SK-N-SH treated with all-trans-retinoic acid at 6 μM for 48 hours (cell line): ENCODE data around the gene PRMT7.

ENCODE experiments used
- ATAC-seq: fragments of 200-7000 bp; cut with Tn5 transposase; 3 replicates; pipeline ENCODE4 v1.9.1; 2020; ENCODE audit warnings: mild to moderate bottlenecking, moderate library complexity
- ARNTL ChIP-seq: fragments of 450-650 bp; formaldehyde crosslinking; IDR thresholded peaks from 2 replicates; pipeline ENCODE4 v1.5.0; 2020; ENCODE audit warnings: low read depth, mild to moderate bottlenecking, moderate library complexity, borderline replicate concordance
- BACH2 ChIP-seq: fragments of 250-450 bp; sonication (Bioruptor Pico); IDR thresholded peaks from 2 replicates; pipeline ENCODE4 v1.9.0; 2021; ENCODE audit warnings: mild to moderate bottlenecking, borderline replicate concordance
- CREB5 ChIP-seq: fragments of 250-450 bp; sonication (Bioruptor Pico); IDR thresholded peaks from 2 replicates; pipeline ENCODE4 v1.5.1; 2020; ENCODE audit warnings: low read depth, mild to moderate bottlenecking, moderate library complexity
- CSDC2 ChIP-seq: fragments of 250-450 bp; sonication (Bioruptor Pico); IDR thresholded peaks from 2 replicates; pipeline ENCODE4 v1.5.0; 2020; ENCODE audit warnings: mild to moderate bottlenecking, moderate library complexity
- CSRNP3 ChIP-seq: fragments of 250-450 bp; sonication (Bioruptor Pico); IDR thresholded peaks from 2 replicates; pipeline ENCODE4 v1.5.1; 2021; ENCODE audit warnings: mild to moderate bottlenecking, moderate library complexity
- ESRRG ChIP-seq: fragments of 250-450 bp; sonication (Bioruptor Pico); IDR thresholded peaks from 2 replicates; pipeline ENCODE4 v1.6.1; 2021; ENCODE audit warnings: mild to moderate bottlenecking
- GLIS3 ChIP-seq: fragments of 250-450 bp; sonication (Bioruptor Pico); IDR thresholded peaks from 2 replicates; pipeline ENCODE4 v1.5.0; 2020; ENCODE audit warnings: mild to moderate bottlenecking, moderate library complexity
- PATZ1 ChIP-seq: fragments of 250-450 bp; sonication (Bioruptor Pico); IDR thresholded peaks from 2 replicates; pipeline ENCODE4 v1.8.0; 2020; ENCODE audit warnings: mild to moderate bottlenecking, moderate library complexity, borderline replicate concordance
- POU6F1 ChIP-seq: fragments of 250-450 bp; sonication (Bioruptor Pico); IDR thresholded peaks from 2 replicates; pipeline ENCODE4 v1.8.0; 2021; ENCODE audit warnings: low read depth, mild to moderate bottlenecking, moderate library complexity, borderline replicate concordance
- RARB ChIP-seq: fragments of 250-450 bp; sonication (Bioruptor Pico); IDR thresholded peaks from 2 replicates; pipeline ENCODE4 v1.8.0; 2021; ENCODE audit warnings: mild to moderate bottlenecking, moderate library complexity
- SNAI2 ChIP-seq: fragments of 250-450 bp; sonication (Bioruptor Pico); IDR thresholded peaks from 2 replicates; pipeline ENCODE4 v1.5.0; 2020; ENCODE audit warnings: mild to moderate bottlenecking, moderate library complexity
- TCF4 ChIP-seq: fragments of 250-450 bp; sonication (Bioruptor Pico); IDR thresholded peaks from 2 replicates; pipeline ENCODE4 v1.8.0; 2021; ENCODE audit warnings: mild to moderate bottlenecking, moderate library complexity, borderline replicate concordance
- TOX ChIP-seq: fragments of 250-450 bp; sonication (Bioruptor Pico); IDR thresholded peaks from 2 replicates; pipeline ENCODE4 v1.8.0; 2021; ENCODE audit warnings: mild to moderate bottlenecking, moderate library complexity, borderline replicate concordance
- TSHZ2 ChIP-seq: fragments of 250-450 bp; sonication (Bioruptor Pico); IDR thresholded peaks from 2 replicates; pipeline ENCODE4 v1.5.0; 2020; ENCODE audit warnings: mild to moderate bottlenecking, moderate library complexity
- ZC3H10 ChIP-seq: fragments of 250-450 bp; sonication (Bioruptor Pico); IDR thresholded peaks from 2 replicates; pipeline ENCODE4 v1.5.1; 2021; ENCODE audit warnings: mild to moderate bottlenecking, moderate library complexity
- ZFP3 ChIP-seq: fragments of 250-450 bp; sonication (Bioruptor Pico); IDR thresholded peaks from 2 replicates; pipeline ENCODE4 v1.5.0; 2020; ENCODE audit warnings: mild to moderate bottlenecking, moderate library complexity
- ZFP30 ChIP-seq: fragments of 450-650 bp; formaldehyde crosslinking; IDR thresholded peaks from 2 replicates; pipeline ENCODE4 v1.5.0; 2022; ENCODE audit warnings: mild to moderate bottlenecking, moderate library complexity
- ZNF565 ChIP-seq: fragments of 450-650 bp; formaldehyde crosslinking; conservative IDR thresholded peaks from 2 replicates; pipeline ENCODE4 v1.5.0; 2020; ENCODE audit warnings: low read depth, mild to moderate bottlenecking, moderate library complexity
- ZNF70 ChIP-seq: fragments of 450-650 bp; formaldehyde crosslinking; IDR thresholded peaks from 2 replicates; pipeline ENCODE4 v1.5.0; 2020; ENCODE audit warnings: mild to moderate bottlenecking, moderate library complexity
- ZNF8 ChIP-seq: fragments of 450-650 bp; formaldehyde crosslinking; IDR thresholded peaks from 2 replicates; pipeline ENCODE4 v1.5.0; 2020; ENCODE audit warnings: mild to moderate bottlenecking, moderate library complexity

Gene PRMT7

GRCh38 chr16:68348639-68349445 lies 38.0 kb downstream of the PRMT7 start (continued):
- TF ChIP-seq TSHZ2 (CRISPR knock-in tag) (no peak), CSDC2 (CRISPR knock-in tag) (no peak), BACH2 (CRISPR knock-in tag) (no peak), SNAI2 (CRISPR knock-in tag) (no peak), ARNTL (CRISPR knock-in tag) (no peak)

GRCh38 chr16:68349838-68350410 lies 39.1 kb downstream of the PRMT7 start:
- no peak for ATAC-seq
- TF ChIP-seq ZFP3 (no peak), TOX (CRISPR knock-in tag) (no peak)

GRCh38 chr16:68350813-68351350 lies 40.1 kb downstream of the PRMT7 start:
- ATAC-seq, result no peak
- no peak for TF ChIP-seq ZC3H10 (CRISPR knock-in tag)
- no peak for TF ChIP-seq ZFP30 (CRISPR knock-in tag)
- TF ChIP-seq BACH2 (CRISPR knock-in tag), result no peak
- no peak for TF ChIP-seq GLIS3 (CRISPR knock-in tag)
- TF ChIP-seq POU6F1, result no peak
- TF ChIP-seq ARNTL (CRISPR knock-in tag), result no peak
- no peak for TF ChIP-seq ESRRG (CRISPR knock-in tag)
- TF ChIP-seq SNAI2 (CRISPR knock-in tag), result no peak
- TF ChIP-seq ZNF70 (CRISPR knock-in tag), result no peak
- no peak for TF ChIP-seq ZFP3
- TF ChIP-seq CSRNP3 (CRISPR knock-in tag), result no peak
- no peak for TF ChIP-seq ZNF565
- TF ChIP-seq TCF4, result no peak
- TF ChIP-seq PATZ1 (CRISPR knock-in tag), result no peak
- no peak for TF ChIP-seq CREB5 (CRISPR knock-in tag)
- no peak for TF ChIP-seq RARB (CRISPR knock-in tag)
- TF ChIP-seq ZNF8 (CRISPR knock-in tag), result no peak
- TF ChIP-seq, all 23 proteins: peak for 0
